A549 (cell line): ENCODE data around the gene ABCA3.

ENCODE experiments used
- CEBPB ChIP-seq, 2 experiments: fragments of >200 bp in 1 of 2; sonication (Bioruptor Twin) in 1 of 2; formaldehyde crosslinking in 1 of 2; IDR thresholded peaks; 2 replicates each; pipeline ENCODE4 v1.6.1; 2012 to 2016
- EP300 ChIP-seq, 2 experiments: fragments of >200 bp; sonication (Bioruptor Twin); formaldehyde crosslinking; IDR thresholded peaks; 2 replicates in 1 of 2; 3 replicates in 1 of 2; pipeline ENCODE4 v1.6.1; 2016 to 2017
- FOSL2 ChIP-seq, 2 experiments: fragments of 450-650 bp in 1 of 2; fragments of >200 bp in 1 of 2; sonication (Bioruptor Twin) in 1 of 2; formaldehyde crosslinking; IDR thresholded peaks; 2 replicates each; pipeline versions ENCODE4 v1.5.0 to v1.6.1; 2016 to 2020; ENCODE audit warnings: mild to moderate bottlenecking in 1 of 2, moderate library complexity in 1 of 2
- HOXB13 ChIP-seq: fragments of 250-450 bp; sonication (Bioruptor Pico); IDR thresholded peaks from 2 replicates; pipeline ENCODE4 v1.5.0; 2020; ENCODE audit warnings: low read depth, mild to moderate bottlenecking, moderate library complexity
- JUN ChIP-seq, 2 experiments: fragments of >200 bp; sonication (Bioruptor Twin); formaldehyde crosslinking; IDR thresholded peaks; 2 replicates in 1 of 2; 3 replicates in 1 of 2; pipeline ENCODE4 v1.6.1; 2016 to 2017
- KDM1A ChIP-seq: fragments of 200-600 bp; sonication (generic); IDR thresholded peaks from 2 replicates; pipeline ENCODE4 v1.6.1; 2016; ENCODE audit warnings: low read depth, mild to moderate bottlenecking
- RAD21 ChIP-seq, 2 experiments: fragments of >200 bp in 1 of 2; sonication (Bioruptor Twin) in 1 of 2; formaldehyde crosslinking in 1 of 2; IDR thresholded peaks in 1 of 2; conservative IDR thresholded peaks in 1 of 2; 2 replicates in 1 of 2; 3 replicates in 1 of 2; pipeline ENCODE4 v1.6.1; 2012 to 2018; ENCODE audit warnings: inconsistent platforms in 1 of 2
- RCOR1 ChIP-seq: fragments of 150-350 bp; IDR thresholded peaks from 2 replicates; pipeline ENCODE4 v1.6.1; 2014; ENCODE audit warnings: antibody characterized with exemption, low read length, low read depth
- TF ChIP-seq, protein P1 (sequence below): fragments of >200 bp; sonication (Bioruptor Twin); formaldehyde crosslinking; IDR thresholded peaks from 3 replicates; pipeline ENCODE4 v1.5.1; 2016
- TF ChIP-seq, protein P2 (sequence below): IDR thresholded peaks from 2 replicates; pipeline ENCODE4 v1.6.1; 2012

DNA sequence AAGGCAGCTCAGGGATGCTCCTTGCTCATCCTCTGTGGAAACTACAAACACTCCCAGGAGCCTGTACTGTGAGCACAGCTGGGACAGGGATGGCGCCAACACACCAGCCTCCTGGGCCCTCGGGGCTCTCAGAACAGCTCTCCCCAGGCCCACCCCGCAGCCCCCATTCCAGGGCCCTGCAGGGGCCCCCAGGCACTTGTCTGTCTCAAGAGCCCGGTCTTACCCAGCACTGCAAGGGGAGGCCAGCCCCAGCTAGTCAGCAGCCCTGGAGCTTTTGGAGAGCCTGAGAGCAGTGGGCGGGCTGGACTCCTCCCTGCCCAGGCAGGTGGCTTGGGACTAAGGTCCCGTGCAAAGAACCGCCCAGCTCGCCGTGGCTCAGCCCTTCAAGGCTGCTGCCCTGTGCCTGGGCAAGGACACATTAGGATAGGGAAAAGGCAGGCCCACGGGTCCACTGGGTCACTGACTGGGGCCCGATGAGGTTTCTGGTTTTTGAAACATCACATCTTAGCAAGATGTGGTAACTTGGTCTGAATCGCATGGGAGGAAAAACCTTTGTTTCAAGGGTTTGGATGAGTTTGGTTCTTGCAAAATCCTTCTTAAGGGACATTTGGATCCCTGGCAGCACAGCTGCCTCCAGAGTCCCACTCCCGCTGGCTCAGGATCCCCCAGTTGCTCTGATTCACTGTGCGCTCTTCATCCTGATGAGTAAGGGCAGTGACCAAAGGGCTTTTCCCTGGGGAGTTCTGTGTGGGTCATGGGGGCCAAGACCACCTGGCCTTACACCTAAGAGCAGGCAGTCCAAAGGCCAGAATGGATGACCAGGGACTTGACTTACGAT, 101.5 kb downstream of the ABCA3 start:
- TF ChIP-seq, protein P1, sequence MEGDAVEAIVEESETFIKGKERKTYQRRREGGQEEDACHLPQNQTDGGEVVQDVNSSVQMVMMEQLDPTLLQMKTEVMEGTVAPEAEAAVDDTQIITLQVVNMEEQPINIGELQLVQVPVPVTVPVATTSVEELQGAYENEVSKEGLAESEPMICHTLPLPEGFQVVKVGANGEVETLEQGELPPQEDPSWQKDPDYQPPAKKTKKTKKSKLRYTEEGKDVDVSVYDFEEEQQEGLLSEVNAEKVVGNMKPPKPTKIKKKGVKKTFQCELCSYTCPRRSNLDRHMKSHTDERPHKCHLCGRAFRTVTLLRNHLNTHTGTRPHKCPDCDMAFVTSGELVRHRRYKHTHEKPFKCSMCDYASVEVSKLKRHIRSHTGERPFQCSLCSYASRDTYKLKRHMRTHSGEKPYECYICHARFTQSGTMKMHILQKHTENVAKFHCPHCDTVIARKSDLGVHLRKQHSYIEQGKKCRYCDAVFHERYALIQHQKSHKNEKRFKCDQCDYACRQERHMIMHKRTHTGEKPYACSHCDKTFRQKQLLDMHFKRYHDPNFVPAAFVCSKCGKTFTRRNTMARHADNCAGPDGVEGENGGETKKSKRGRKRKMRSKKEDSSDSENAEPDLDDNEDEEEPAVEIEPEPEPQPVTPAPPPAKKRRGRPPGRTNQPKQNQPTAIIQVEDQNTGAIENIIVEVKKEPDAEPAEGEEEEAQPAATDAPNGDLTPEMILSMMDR = no peak
- TF ChIP-seq CEBPB (IDR thresholded peaks at IDR 0.05) (no peak), EP300 (IDR thresholded peaks at IDR 0.05) (no peak), JUN (IDR thresholded peaks at IDR 0.05) (no peak; a peak in 1 of 5 replicates), KDM1A (no peak), FOSL2 (IDR thresholded peaks at IDR 0.05) (no peak), FOSL2 (CRISPR knock-in tag; IDR thresholded peaks at IDR 0.05) (no peak), RCOR1 (no peak), HOXB13 (CRISPR knock-in tag) (no peak), RAD21 (conservative IDR thresholded peaks at IDR 0.05 in 1 of 2, IDR thresholded peaks at IDR 0.05 in 1 of 2) (no peak)
- TF ChIP-seq, protein P2, sequence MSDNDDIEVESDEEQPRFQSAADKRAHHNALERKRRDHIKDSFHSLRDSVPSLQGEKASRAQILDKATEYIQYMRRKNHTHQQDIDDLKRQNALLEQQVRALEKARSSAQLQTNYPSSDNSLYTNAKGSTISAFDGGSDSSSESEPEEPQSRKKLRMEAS = no peak
